Omental fat pad (tissue), 4 donors: Measurements from ENCODE around the gene TRIM44. TPM values are rescaled to one million over a fixed set of nuclear protein-coding genes. Genes with fewer than 3 reads are reported as not detected.
"Not testable (repeated sequence)": the region's sequence is repeated elsewhere in the genome, so short reads cannot be mapped to it uniquely, and the experiment has no call there.

Experiments used
- ATAC-seq: fragments of 150-250 bp; one replicate; pipeline ENCODE4 v1.9.1; 2016; ENCODE audit warnings: mild to moderate bottlenecking, moderate library complexity; ENCODE audit not compliant: low FRiP score
- DNase-seq: peaks from one replicate; pipeline ENCODE4 v3.0.0-alpha.2; 2019; ENCODE audit warnings: low spot score
- CTCF ChIP-seq, 3 donors: fragments of 450-650 bp; IDR thresholded peaks; one replicate each; pipeline ENCODE4 v1.5.1; 2016 to 2017; ENCODE audit warnings: antibody characterized with exemption in 3 of 3, mild to moderate bottlenecking in 3 of 3, moderate library complexity in 2 of 3
- total RNA-seq, 4 donors: library from RNA; depleted of rRNA; stranded (reverse); fragments of >200 nt; gene quantifications; one replicate each; pipeline ENCODE4 v1.1.0, GENCODE V29; 2016

Gene TRIM44
- total RNA-seq, 4 donors from 2014 or later = 47.3 to 64.0 (median 52.1) TPM

- no peak for ATAC-seq
- DNase-seq = no peak
These were observed 4.7 kb downstream of the TRIM44 start for GRCh38 chr11:35667257-35667656.

DNA sequence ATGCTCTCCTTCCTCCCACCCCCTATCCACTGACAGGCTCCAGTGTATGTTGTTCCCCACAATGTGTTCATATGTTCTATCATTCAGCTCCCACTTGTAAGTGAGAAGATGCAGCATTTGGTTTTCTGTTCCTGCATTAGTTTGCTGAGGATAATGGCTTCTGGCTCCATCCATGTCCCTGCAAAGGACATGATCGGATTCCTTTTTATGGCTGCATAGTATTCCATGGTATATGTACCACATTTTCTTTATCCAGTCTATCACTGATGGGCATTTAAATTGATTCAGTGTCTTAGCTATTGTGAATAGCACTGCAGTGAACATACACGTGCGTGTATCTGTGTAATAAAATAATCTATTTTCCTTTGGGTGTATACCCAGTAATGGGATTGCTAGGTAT, 5.8 kb downstream of the TRIM44 start:
- ATAC-seq, DNase-seq: not testable (repeated sequence)

More at GRCh38 chr11:35667257-35667656, 4.7 kb downstream of the TRIM44 start:
- TF ChIP-seq CTCF (IDR thresholded peaks at IDR 0.05) = no peak

DNA sequence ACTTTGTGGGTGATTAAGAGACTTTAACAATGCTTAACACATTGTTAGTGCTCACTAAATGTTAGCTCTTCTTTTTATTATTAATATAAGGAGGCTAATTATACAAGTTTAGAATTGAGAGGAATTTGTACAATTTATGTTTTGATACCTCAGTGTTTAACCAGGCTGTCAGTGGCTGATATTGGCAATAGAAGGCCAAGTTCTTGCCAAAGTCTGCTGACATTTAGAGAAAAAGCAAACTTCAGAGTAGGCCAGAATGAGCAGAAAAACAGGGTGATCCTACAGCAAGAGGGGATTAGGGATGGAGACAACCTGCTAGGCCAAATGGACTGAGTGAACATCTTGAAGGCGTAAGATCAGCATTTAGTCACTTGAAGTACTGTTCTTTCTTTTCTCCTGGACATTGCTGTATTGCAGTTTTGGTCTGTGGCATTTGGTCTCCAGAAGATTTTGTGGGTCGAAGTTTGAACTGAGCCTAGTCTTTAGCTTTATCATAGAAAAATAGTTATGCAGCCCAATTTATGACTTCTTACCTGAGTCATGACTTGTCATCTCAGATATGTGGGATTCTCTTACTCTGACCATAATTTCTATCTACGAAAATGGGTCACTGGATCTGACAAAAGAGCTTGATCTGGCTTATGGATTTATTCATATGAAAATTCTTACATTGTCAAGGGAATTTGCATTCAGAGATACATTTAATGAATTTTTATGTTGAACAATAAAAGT, 9.0 kb downstream of the TRIM44 start:
- DNase-seq = no peak
- no peak for TF ChIP-seq CTCF (IDR thresholded peaks at IDR 0.05)
- ATAC-seq = no peak

DNA sequence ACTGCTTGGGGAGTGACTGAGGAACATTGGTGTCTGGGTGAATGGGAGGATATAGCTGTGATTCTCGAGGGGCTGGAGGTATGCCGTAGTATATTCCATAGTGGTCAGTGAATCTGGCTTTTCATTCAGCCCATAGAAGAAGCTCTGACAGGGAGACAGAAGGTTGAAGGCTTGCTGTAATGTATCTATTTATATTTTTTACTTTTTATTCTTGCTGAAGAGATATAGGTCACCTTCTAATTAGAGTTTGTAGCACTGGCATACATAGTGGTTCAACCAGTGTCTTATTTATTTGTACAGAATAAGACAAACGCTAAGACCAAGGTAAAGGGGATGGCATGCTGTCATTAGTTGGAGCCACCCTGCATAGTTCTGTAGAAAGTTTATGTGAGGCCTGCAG, 10.0 kb downstream of the TRIM44 start:
- DNase-seq = no peak
- ATAC-seq = no peak
- TF ChIP-seq CTCF (IDR thresholded peaks at IDR 0.05) = no peak

DNA sequence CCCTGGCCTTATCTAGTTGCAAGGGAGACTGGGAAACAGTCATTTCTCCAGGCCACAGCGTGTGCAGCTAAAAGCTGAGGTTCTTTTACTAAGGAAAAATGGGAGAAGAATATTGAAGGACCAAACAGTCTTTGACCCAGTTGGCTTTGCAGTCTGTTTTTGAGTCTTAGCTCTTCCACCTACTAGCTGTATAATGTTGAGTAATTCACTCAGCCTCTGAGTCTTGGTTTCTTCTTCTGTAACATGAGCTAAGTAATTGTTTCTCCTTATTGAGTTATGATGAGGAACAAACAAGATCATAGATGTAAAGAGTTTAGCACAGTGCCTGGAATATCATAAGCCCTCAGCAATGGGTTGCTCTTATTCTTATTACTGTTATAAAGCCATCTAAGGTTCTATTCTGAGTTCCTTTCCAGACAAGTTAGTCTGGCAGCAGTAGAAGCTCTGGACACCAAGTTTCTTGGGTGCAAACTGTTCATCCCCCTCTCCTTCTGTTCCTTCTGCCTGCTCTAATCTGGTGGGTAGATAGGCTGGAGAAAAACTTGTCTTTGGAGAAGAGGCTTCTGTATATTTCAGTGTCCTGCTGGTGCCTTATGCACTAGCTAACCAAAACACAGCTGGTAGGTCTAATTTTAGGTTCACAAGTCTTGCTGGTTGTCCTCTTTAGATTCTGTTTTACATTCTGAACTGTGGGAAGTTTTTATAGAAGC, 13.5 kb downstream of the TRIM44 start:
- DNase-seq (no peak), ATAC-seq (no peak)
- TF ChIP-seq CTCF (IDR thresholded peaks at IDR 0.05) = no peak

GRCh38 chr11:35676611-35676965, 14.0 kb downstream of the TRIM44 start:
- DNase-seq (no peak), ATAC-seq (no peak)
- TF ChIP-seq CTCF (IDR thresholded peaks at IDR 0.05) = no peak

- DNase-seq = no peak
- ATAC-seq = no peak
- TF ChIP-seq CTCF (IDR thresholded peaks at IDR 0.05) = no peak
These were observed 15.3 kb downstream of the TRIM44 start for GRCh38 chr11:35677904-35678303.
